IMR-90 (cell line): ENCODE measurements around the gene CLASP1. TPM values are rescaled to one million over a fixed set of nuclear protein-coding genes. Genes with fewer than 3 reads are reported as not detected.
A peak's percentile ranks its signal among the peaks of the same experiment; 100 is the strongest.

ENCODE experiments used
- ATAC-seq: fragments of 200-7000 bp; cut with Tn5 transposase; 2 replicates; pipeline ENCODE4 v1.9.1; 2020; ENCODE audit warnings: low read depth, mild to moderate bottlenecking, moderate library complexity
- BruUV-seq: library from RNA; stranded (reverse); fragments of 400-500 nt; replicated peaks from 2 replicates; lab custom pipeline; 2021; lab: Mats Ljungman, UMichigan
- CTCF ChIA-PET: fragments of 300-600 bp; formaldehyde crosslinking; extraction: SDS; loops from one replicate; lab custom pipeline; 2021; ENCODE audit warnings: antibody characterized with exemption; lab: Yijun Ruan, JAX
- POLR2A ChIA-PET: fragments of 300-600 bp; sonication (Branson Sonifier 250); formaldehyde crosslinking; loops from one replicate; lab custom pipeline; 2022; ENCODE audit warnings: antibody characterized with exemption; ENCODE audit not compliant: unreplicated experiment; lab: Charles Lee
- DNase-seq: peaks from one replicate; pipeline ENCODE4 v3.0.0; 2013
- H2AFZ ChIP-seq: replicated peaks from 2 replicates; pipeline ENCODE3; 2013; ENCODE audit warnings: low read length, mild to moderate bottlenecking; ENCODE audit not compliant: poor library complexity
- H2AK5ac ChIP-seq: 2 replicates; pipeline ENCODE4 v1.6.1; 2013; ENCODE audit warnings: low read depth, low read length, inconsistent platforms
- H2AK9ac ChIP-seq: replicated peaks from 2 replicates; pipeline ENCODE3; 2013; ENCODE audit warnings: mild to moderate bottlenecking, low read depth, low read length, moderate library complexity; ENCODE audit not compliant: poor library complexity
- H2BK120ac ChIP-seq: 2 replicates; pipeline ENCODE4 v1.6.1; 2013; ENCODE audit warnings: low read depth, low read length, inconsistent platforms
- H2BK15ac ChIP-seq: 3 replicates; pipeline ENCODE4 v1.6.1; 2013; ENCODE audit warnings: low read depth, low read length, inconsistent platforms
- H2BK20ac ChIP-seq: 2 replicates; pipeline ENCODE4 v1.6.1; 2013; ENCODE audit warnings: low read depth, mild to moderate bottlenecking, inconsistent platforms, low read length, moderate library complexity
- H2BK5ac ChIP-seq: 2 replicates; pipeline ENCODE4 v1.6.1; 2013; ENCODE audit warnings: mild to moderate bottlenecking, low read depth, low read length, inconsistent platforms; ENCODE audit not compliant: poor library complexity, severe bottlenecking
- H3K14ac ChIP-seq: replicated peaks from 2 replicates; pipeline ENCODE4 v1.6.1; 2013; ENCODE audit warnings: low read depth, low read length, inconsistent platforms
- H3K18ac ChIP-seq: 2 replicates; pipeline ENCODE4 v1.6.1; 2013; ENCODE audit warnings: low read depth, low read length, control low read depth
- H3K23ac ChIP-seq: 2 replicates; pipeline ENCODE4 v1.6.1; 2013; ENCODE audit warnings: low read depth, low read length, inconsistent platforms
- H3K27ac ChIP-seq: 2 replicates; pipeline ENCODE4 v1.5.1; 2013; ENCODE audit warnings: mild to moderate bottlenecking, control low read depth, low read length; ENCODE audit not compliant: insufficient read depth
- H3K27me3 ChIP-seq: 2 replicates; pipeline ENCODE4 v1.6.1; 2013; ENCODE audit warnings: low read length; ENCODE audit not compliant: control insufficient read depth, insufficient read depth
- H3K36me3 ChIP-seq: 2 replicates; pipeline ENCODE4 v1.6.1; 2013; ENCODE audit warnings: low read length, mixed read lengths; ENCODE audit not compliant: control insufficient read depth, insufficient read depth
- H3K4ac ChIP-seq: 2 replicates; pipeline ENCODE4 v1.6.1; 2013; ENCODE audit warnings: low read depth, low read length, inconsistent platforms
- H3K4me1 ChIP-seq: 2 replicates; pipeline ENCODE4 v1.6.1; 2013; ENCODE audit warnings: low read length, mixed read lengths; ENCODE audit not compliant: control insufficient read depth, insufficient read depth
- H3K4me2 ChIP-seq: 2 replicates; pipeline ENCODE4 v1.6.1; 2013; ENCODE audit warnings: low read depth, mild to moderate bottlenecking, control low read depth, low read length, moderate library complexity
- H3K4me3 ChIP-seq: 2 replicates; pipeline ENCODE4 v1.5.1; 2013; ENCODE audit warnings: low read depth, mild to moderate bottlenecking, control low read depth, low read length, moderate library complexity; ENCODE audit not compliant: insufficient read depth
- H3K56ac ChIP-seq: 2 replicates; pipeline ENCODE4 v1.6.1; 2013; ENCODE audit warnings: low read length, inconsistent platforms; ENCODE audit not compliant: insufficient read depth; ENCODE audit errors: extremely low read depth
- H3K79me1 ChIP-seq, 2 experiments: 2 replicates each; pipeline ENCODE4 v1.6.1; 2013; ENCODE audit warnings: low read length in 2 of 2, inconsistent platforms in 1 of 2, low read depth in 1 of 2
- H3K9ac ChIP-seq: 2 replicates; pipeline ENCODE4 v1.6.1; 2013; ENCODE audit warnings: low read depth, low read length, control low read depth
- H3K9me1 ChIP-seq: 2 replicates; pipeline ENCODE4 v1.6.1; 2013; ENCODE audit warnings: low read length, inconsistent platforms; ENCODE audit not compliant: insufficient read depth
- H3K9me3 ChIP-seq: 2 replicates; pipeline ENCODE4 v1.6.1; 2013; ENCODE audit warnings: low read length; ENCODE audit not compliant: control insufficient read depth, insufficient read depth
- H4K20me1 ChIP-seq: 2 replicates; pipeline ENCODE4 v1.6.1; 2013; ENCODE audit warnings: low read length, inconsistent platforms; ENCODE audit not compliant: insufficient read depth
- H4K5ac ChIP-seq: 2 replicates; pipeline ENCODE4 v1.6.1; 2013; ENCODE audit warnings: mild to moderate bottlenecking, low read depth, low read length, control low read depth
- H4K8ac ChIP-seq, 2 experiments: 2 replicates each; pipeline ENCODE4 v1.6.1; 2013; ENCODE audit warnings: low read depth in 2 of 2, low read length in 2 of 2, control low read depth in 1 of 2, inconsistent platforms in 1 of 2
- H4K91ac ChIP-seq: 2 replicates; pipeline ENCODE4 v1.6.1; 2013; ENCODE audit warnings: low read depth, low read length, inconsistent platforms; ENCODE audit not compliant: insufficient read depth
- MAFK ChIP-seq: IDR thresholded peaks from 2 replicates; pipeline ENCODE4 v1.6.1; 2012; ENCODE audit warnings: low read depth, low read length, improper control_type of control experiment
- RCOR1 ChIP-seq: IDR thresholded peaks from 2 replicates; pipeline ENCODE4 v1.6.1; 2012; ENCODE audit warnings: mild to moderate bottlenecking, low read length, improper control_type of control experiment; ENCODE audit not compliant: insufficient replicate concordance
- SMC3 ChIP-seq: fragments of 150-350 bp; IDR thresholded peaks from 2 replicates; pipeline ENCODE4 v1.6.1; 2016; ENCODE audit warnings: low read depth, mild to moderate bottlenecking, antibody characterized with exemption, low read length, moderate library complexity
- WGBS, 2 experiments: methylation state at CpG; one replicate each; pipeline versions ENCODE4 v1.1.5 to v1.1.7; 2013; ENCODE audit warnings: missing lambda C conversion rate in 2 of 2; ENCODE audit not compliant: insufficient read length in 1 of 2; ENCODE audit errors: extremely low coverage in 2 of 2; 5-methylcytosine and 5-hydroxymethylcytosine counted together
- dilution Hi-C: fragments of 300-500 bp; cut with HindIII; formaldehyde crosslinking; loops from one replicate; pipeline ENCODE4 v1.14.3; 2018; ENCODE audit warnings: low sequenced_read_pairs; ENCODE audit not compliant: unreplicated experiment
- in situ Hi-C: fragments of 300-500 bp; cut with MboI; formaldehyde crosslinking; loops from 3 replicates; pipeline ENCODE4 v1.14.3; 2019; ENCODE audit warnings: low sequenced_read_pairs, inconsistent platforms, mixed read lengths
- intact Hi-C: fragments of 100-400 bp; cut with micrococcal nuclease; formaldehyde crosslinking; loops from 2 replicates; pipeline ENCODE4 v1.10.0; 2022
- polyA plus RNA-seq, 3 experiments: library from polyadenylated mRNA; depleted of rRNA; stranded (reverse); fragments of >200 nt; gene quantifications; 2 replicates each; pipeline ENCODE4 v1.2.3, GENCODE V29; 2012; ENCODE audit warnings: low replicate concordance in 1 of 3
- total RNA-seq: library from RNA; depleted of rRNA; stranded (reverse); fragments of >200 nt; gene quantifications from 2 replicates; pipeline ENCODE4 v1.2.3, GENCODE V29; 2012
- TF ChIP-seq, protein P1 (sequence below): conservative IDR thresholded peaks from 2 replicates; pipeline ENCODE4 v1.5.1; 2012; ENCODE audit warnings: mild to moderate bottlenecking, low read depth, low read length, improper control_type of control experiment

CLASP1 gene
- total and polyA plus RNA-seq, 2 of the 4 experiments (the other 2 are of a cell fraction), result 12.3 to 33.7 TPM

GRCh38 chr2:121562269-121563176 lies 86.7 kb downstream of the CLASP1 start:
- Histone ChIP-seq H3K27me3 (no peaks in the 10 kb centered on the region), H2BK15ac (no peak overlapping the region), H2BK5ac (peak overlapping the region; percentile 35), H3K23ac (peak overlapping the region; percentile 36; the same call in 1 of the 2 replicates), H3K14ac (0 out of 2 replicates have a peak overlapping the region, but pooled peaks have one; percentile 16), H2BK20ac (no peak overlapping the region), H3K18ac (peak overlapping the region; percentile 78), H3K4me3 (no peak overlapping the region), H3K9me3 (no peaks in the 10 kb centered on the region), H3K9me1 (peaks cover 15% of the 10 kb centered on the region), H4K5ac (peak overlapping the region; percentile 58; the same call in 1 of the 2 replicates), H3K79me1 (peaks cover 53 to 76% of the 10 kb centered on the region in 2 experiments), H3K9ac (no peak overlapping the region), H2BK120ac (no peak overlapping the region), H3K36me3 (no peaks in the 10 kb centered on the region; the same call in 1 of the 2 replicates), H2AK9ac (no peak overlapping the region), H3K27ac (peak overlapping the region; percentile 67), H2AFZ (no peak overlapping the region), H4K91ac (peak overlapping the region; percentile 25; the same call in 1 of the 2 replicates), H4K8ac (no peak overlapping the region), H3K4me2 (peak overlapping the region; percentile 46; the same call in 1 of the 2 replicates), H3K4ac (0 out of 2 replicates have a peak overlapping the region, but pooled peaks have one; percentile 16), H4K20me1 (peaks cover 40% of the 10 kb centered on the region; the same call in 1 of the 2 replicates), H3K4me1 (peaks cover 15% of the 10 kb centered on the region), H3K56ac (no peak overlapping the region), H2AK5ac (no peak overlapping the region; the same call in 1 of the 2 replicates)
- 100% methylated on average over 1 of the region's 4 CpGs; no CpG with 5 or more reads in 1 of the 2 experiments for WGBS, 2 experiments
- intact Hi-C loops, result no loop called here
- dilution Hi-C loops, result no loop called here
- TF ChIP-seq MAFK (no peak), RCOR1 (no peak), SMC3 (no peak)
- TF ChIP-seq, protein P1, sequence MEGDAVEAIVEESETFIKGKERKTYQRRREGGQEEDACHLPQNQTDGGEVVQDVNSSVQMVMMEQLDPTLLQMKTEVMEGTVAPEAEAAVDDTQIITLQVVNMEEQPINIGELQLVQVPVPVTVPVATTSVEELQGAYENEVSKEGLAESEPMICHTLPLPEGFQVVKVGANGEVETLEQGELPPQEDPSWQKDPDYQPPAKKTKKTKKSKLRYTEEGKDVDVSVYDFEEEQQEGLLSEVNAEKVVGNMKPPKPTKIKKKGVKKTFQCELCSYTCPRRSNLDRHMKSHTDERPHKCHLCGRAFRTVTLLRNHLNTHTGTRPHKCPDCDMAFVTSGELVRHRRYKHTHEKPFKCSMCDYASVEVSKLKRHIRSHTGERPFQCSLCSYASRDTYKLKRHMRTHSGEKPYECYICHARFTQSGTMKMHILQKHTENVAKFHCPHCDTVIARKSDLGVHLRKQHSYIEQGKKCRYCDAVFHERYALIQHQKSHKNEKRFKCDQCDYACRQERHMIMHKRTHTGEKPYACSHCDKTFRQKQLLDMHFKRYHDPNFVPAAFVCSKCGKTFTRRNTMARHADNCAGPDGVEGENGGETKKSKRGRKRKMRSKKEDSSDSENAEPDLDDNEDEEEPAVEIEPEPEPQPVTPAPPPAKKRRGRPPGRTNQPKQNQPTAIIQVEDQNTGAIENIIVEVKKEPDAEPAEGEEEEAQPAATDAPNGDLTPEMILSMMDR, result no peak
- ChIA-PET POLR2A (interaction anchor here (0.5 kb wide), 1 partner anchor 11 kb away, joined by 5 read pairs; no protein-coding TSS in a partner anchor), CTCF (interaction anchor here (0.6 kb wide), 1 partner anchor 216 kb away, joined by 3 read pairs; no protein-coding TSS in a partner anchor)
- in situ Hi-C loops, result no loop called here
- no TSS peak for BruUV-seq
- ATAC-seq (no peak), DNase-seq (no peak)
